DND-41 (cell line): ENCODE measurements around the gene RACGAP1.

Experiments
- CTCF ChIP-seq: IDR thresholded peaks from 2 replicates; pipeline ENCODE4 v1.5.1; 2012; ENCODE audit warnings: borderline replicate concordance, low read length, moderate library complexity, mild to moderate bottlenecking; ENCODE audit not compliant: poor library complexity, severe bottlenecking; ENCODE audit errors: extremely low read depth
- EZH2 ChIP-seq: IDR thresholded peaks from 3 replicates; pipeline ENCODE4 v1.6.1; 2012; ENCODE audit warnings: borderline replicate concordance, low read depth, mild to moderate bottlenecking, moderate library complexity, low read length, inconsistent platforms; ENCODE audit not compliant: severe bottlenecking

DNA sequence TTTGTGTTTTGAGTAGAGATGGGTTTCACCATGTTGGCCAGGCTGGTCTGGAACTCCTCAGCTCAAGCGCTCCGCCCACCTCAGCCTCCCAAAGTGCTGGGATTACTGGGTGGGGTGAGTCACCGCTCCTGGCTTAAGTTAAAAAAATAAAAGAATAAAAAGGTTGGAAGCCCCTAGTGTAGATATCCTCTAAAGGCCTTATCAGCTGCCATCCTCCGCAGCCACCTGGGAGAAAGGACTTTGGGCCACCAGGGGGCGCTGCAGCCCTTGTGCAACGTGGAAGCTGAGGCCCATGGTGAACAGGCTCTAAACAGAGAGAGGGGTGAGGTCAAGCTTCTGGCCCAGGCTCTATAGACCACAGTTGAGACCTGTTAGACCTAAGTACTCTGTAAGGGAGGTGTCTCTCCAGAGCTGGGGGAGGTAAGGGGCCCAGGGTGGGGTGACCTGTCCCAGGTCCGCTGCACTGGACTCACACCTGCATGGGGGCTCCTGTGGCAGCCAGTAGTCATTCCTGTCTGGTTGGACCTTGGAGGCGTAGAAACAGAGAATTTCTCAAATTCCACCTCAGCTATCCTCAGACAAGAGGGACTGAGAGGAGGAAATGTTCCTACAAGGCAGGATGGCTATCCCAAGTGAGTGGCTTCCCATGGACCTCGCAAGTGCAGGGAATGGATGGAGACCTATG lies 14.0 kb upstream of the RACGAP1 start:
- peak; percentile 98 for TF ChIP-seq CTCF
- no peak for TF ChIP-seq EZH2
